Ascending aorta (tissue), 2 donors: ENCODE measurements around the gene METTL1. TPM values are rescaled to one million over a fixed set of nuclear protein-coding genes. Genes with fewer than 3 reads are reported as not detected.

ENCODE experiments used
- DNase-seq, 2 donors: peaks; one replicate each; pipeline ENCODE4 v3.0.0-alpha.2; 2019; ENCODE audit warnings: low spot score in 2 of 2
- H3K27ac ChIP-seq, 2 donors: fragments of 200-600 bp; sonication (generic); one replicate each; pipeline ENCODE4 v1.5.1; 2016 to 2017; ENCODE audit warnings: mild to moderate bottlenecking in 1 of 2
- H3K27me3 ChIP-seq: fragments of 200-600 bp; sonication (generic); one replicate; pipeline ENCODE4 v1.5.1; 2017
- H3K36me3 ChIP-seq, 2 donors: fragments of 200-600 bp; sonication (generic); one replicate each; pipeline ENCODE4 v1.5.1; 2016
- H3K4me1 ChIP-seq, 2 donors: fragments of 200-600 bp; sonication (generic); one replicate each; pipeline ENCODE4 v1.5.1; 2016 to 2017; ENCODE audit warnings: mild to moderate bottlenecking in 1 of 2
- H3K4me3 ChIP-seq, 2 donors: fragments of 200-600 bp; sonication (generic); one replicate each; pipeline ENCODE4 v1.5.1; 2016 to 2017; ENCODE audit warnings: mild to moderate bottlenecking in 1 of 2
- H3K9me3 ChIP-seq, 2 donors: fragments of 200-600 bp; sonication (generic); one replicate each; pipeline ENCODE4 v1.5.1; 2016
- CTCF ChIP-seq, 3 experiments: fragments of 200-600 bp in 2 of 3; fragments of 450-650 bp in 1 of 3; sonication (generic) in 2 of 3; IDR thresholded peaks; one replicate each; pipeline ENCODE4 v1.5.1; 2016 to 2019; ENCODE audit warnings: antibody characterized with exemption in 3 of 3, mild to moderate bottlenecking in 1 of 3, moderate library complexity in 1 of 3
- intact Hi-C: fragments of 100-400 bp; cut with DNase I; formaldehyde crosslinking; loops from one replicate; pipeline ENCODE4 v1.15.1; 2023
- total RNA-seq: library from RNA; depleted of rRNA; stranded (reverse); fragments of >200 nt; gene quantifications from one replicate; pipeline ENCODE4 v1.1.0, GENCODE V29; 2016

Gene METTL1
- total RNA-seq, 1 donor from 2014 or later = 29.8 TPM

- Histone ChIP-seq H3K9me3 (no peaks in the 10 kb centered on the region), H3K4me3 (peak overlapping the region; percentile 77 to 90), H3K36me3 (peaks cover 20 to 35% of the 10 kb centered on the region in 2 donors), H3K27ac (peak overlapping the region; percentile 98 to 100), H3K4me1 (peaks cover 0 to 7% of the 10 kb centered on the region in 2 donors), H3K27me3 (no peaks in the 10 kb centered on the region)
- TF ChIP-seq CTCF (IDR thresholded peaks at IDR 0.05) = no peak
- intact Hi-C loops = loop anchor here (2.0 kb wide), 1 partner anchor 19 kb away; no protein-coding TSS in a partner anchor
- no peak for DNase-seq
Observed at GRCh38 chr12:57745485-57745881, 26.4 kb downstream of the METTL1 start.

DNA sequence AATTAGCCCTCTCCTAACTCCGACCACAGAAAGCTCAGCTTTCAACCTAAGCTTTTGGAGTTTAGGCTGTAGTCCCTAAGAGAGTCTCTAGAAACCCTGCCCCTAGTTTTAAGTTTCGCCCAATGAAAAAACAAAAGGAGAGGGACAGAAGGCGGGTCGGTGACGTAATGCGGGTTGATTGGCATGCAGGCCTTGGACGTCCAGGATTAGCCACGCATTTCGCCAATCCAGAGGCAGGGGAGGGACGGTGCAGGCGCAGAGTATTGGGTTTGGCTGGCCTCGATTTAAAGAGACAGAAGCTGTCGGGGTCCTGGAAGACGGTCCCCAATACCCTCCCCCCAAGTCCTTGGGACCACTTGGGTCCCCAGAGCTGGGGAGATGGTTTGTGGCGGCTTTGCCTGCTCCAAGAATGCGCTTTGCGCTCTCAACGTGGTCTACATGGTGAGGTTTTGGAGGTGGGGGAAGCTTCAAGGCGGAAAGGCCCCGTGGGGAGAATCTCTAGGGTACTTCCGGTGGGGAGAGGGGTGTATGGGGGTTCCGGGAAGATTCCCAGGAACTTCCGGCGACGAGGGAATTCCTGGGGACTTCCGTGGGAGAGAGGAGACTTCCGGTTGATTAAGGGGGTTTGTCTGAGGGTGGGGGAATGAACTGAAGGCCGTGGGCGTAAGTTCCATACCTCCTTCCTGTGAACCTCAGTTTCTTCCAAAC is 27.0 kb downstream of the METTL1 start, which contains the start of gene TSPAN31:
TSS of gene TSPAN31 (plus strand) at position 263 of the 708 bp plus-strand sequence. CDS start at position 379, 116 bp downstream.
- H3K36me3 ChIP-seq = peaks cover 20 to 31% of the 10 kb centered on the region in 2 donors
- no peak for TF ChIP-seq CTCF (IDR thresholded peaks at IDR 0.05)
- intact Hi-C loops = loop anchor here (1.0 to 2.0 kb wide), 3 partner anchors 7 to 52 kb away; partner anchors contain the start of gene CDK4
- peaks cover 0 to 7% of the 10 kb centered on the region in 2 donors for H3K4me1 ChIP-seq
- peak within 1 kb of the TSS; percentile 77 to 90 for H3K4me3 ChIP-seq
- no peaks in the 10 kb centered on the region for H3K27me3 ChIP-seq
- peak; percentile 93 to 99 for DNase-seq
- peak within 1 kb of the TSS; percentile 98 to 100 for H3K27ac ChIP-seq
- no peaks in the 10 kb centered on the region for H3K9me3 ChIP-seq

DNA sequence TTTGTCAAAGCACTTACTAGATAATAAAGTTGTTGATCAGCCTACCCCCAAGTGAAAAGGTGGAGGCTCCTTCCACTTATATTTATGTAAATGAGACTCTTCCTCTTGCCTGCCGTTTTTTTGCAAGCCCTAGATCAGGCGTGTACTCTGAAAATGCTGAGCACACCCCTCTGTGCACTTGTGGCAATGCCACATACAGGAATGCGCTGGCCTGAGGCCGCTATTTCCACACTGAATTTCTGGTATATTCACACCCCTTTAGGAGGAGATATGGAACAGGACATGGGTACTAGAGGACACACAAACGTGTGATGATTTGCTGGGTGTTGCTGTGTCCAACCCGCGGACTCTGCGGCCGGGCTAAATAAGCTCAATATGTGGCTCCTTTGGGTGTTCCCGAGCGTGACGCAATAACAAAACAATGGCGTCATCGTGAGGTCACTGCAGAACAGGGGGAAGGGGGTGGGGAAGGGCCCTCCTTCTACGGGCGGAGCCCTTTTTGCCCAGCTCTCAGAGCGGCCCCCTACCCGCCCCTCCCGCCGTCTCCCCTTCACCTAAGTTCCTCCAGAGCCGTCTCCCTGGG is 27.6 kb downstream of the METTL1 start:
- H3K9me3 ChIP-seq = no peaks in the 10 kb centered on the region
- peak overlapping the region; percentile 77 to 90 for H3K4me3 ChIP-seq
- TF ChIP-seq CTCF (IDR thresholded peaks at IDR 0.05) = no peak
- H3K27ac ChIP-seq = peak overlapping the region; percentile 98 to 100
- no peaks in the 10 kb centered on the region for H3K27me3 ChIP-seq
- H3K4me1 ChIP-seq = peaks cover 0 to 7% of the 10 kb centered on the region in 2 donors
- DNase-seq = peak; percentile 42 to 90
- intact Hi-C loops = loop anchor here (1.0 to 2.0 kb wide), 3 partner anchors 8 to 51 kb away; partner anchors contain the start of gene CDK4
- peaks cover 14 to 26% of the 10 kb centered on the region in 2 donors for H3K36me3 ChIP-seq

DNA sequence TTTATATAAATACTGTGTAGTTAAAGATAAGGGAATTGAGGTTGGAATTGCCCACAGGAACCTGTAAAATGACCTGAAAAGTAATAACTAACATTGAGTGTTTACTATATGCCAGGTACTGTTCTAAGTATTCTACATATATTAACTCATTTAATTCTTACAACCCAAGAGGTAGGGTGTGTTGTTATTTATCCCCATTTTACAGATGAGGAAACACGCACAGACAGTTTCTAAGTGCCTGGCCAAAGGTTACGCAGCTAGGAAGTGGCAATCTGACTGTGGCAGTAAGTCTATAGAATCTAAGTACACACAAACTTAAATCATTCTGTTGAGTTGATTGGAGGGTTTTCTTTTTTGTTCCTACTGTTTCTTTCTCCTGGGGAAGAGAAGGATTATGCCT is 28.1 kb downstream of the METTL1 start:
- peaks cover under 1 to 12% of the 10 kb centered on the region in 2 donors for H3K4me1 ChIP-seq
- peaks cover 5% of the 10 kb centered on the region for H3K27me3 ChIP-seq
- no peaks in the 10 kb centered on the region for H3K9me3 ChIP-seq
- intact Hi-C loops = loop anchor here (1.0 to 2.0 kb wide), 3 partner anchors 9 to 50 kb away; partner anchors contain the start of gene CDK4
- H3K36me3 ChIP-seq = peaks cover 14 to 21% of the 10 kb centered on the region in 2 donors
- no peak for DNase-seq
- no peak for TF ChIP-seq CTCF (IDR thresholded peaks at IDR 0.05)
- peak overlapping the region in 1 of 2 donors; percentile 98 for H3K27ac ChIP-seq
- H3K4me3 ChIP-seq = peak overlapping the region in 1 of 2 donors; percentile 77

DNA sequence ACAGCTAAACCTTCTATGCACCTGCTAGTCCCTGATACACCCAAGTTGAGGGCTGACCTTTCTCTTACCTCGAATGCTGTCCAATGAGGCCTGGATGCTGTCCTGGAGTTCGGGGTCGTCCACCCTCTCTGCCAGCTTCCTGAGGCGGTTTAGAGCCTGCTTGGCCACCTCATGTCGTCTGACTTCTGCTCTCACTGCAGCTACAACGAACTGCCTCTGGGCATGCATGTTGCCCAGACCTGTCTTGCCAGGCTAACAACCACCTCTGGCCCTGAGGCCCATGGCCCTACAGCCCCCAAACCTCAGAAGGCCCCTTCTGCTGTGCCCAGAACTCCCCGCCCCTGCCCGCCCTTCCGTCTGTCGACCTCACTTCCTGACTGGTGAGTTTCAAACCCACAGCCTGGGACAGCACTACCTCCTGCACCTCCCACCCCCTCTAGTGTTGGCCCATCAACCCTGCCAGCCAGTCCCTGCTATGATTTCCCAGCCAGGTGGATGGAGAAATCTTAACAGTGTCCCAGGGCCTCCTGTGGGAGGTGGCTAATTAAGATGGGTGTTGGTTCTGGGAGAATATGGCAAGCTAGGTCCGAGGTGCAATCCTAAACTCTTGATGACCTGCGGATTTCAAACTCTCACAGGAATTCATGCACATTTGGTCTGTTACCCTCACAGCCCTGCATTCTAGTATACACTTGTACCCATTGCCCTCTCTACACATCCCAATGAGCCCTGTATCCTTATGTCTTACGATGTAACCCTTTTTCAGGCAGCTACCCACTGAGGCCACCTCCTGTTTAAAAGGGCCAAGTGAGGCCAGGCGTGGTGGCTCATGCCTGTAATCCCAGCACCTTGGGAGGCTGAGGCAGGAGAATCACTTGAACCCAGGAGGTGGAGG is 29.8 kb downstream of the METTL1 start:
- peak overlapping the region in 1 of 2 donors; percentile 37 for H3K4me3 ChIP-seq
- no peaks in the 10 kb centered on the region for H3K9me3 ChIP-seq
- peaks cover 22% of the 10 kb centered on the region for H3K27me3 ChIP-seq
- no peak for DNase-seq
- TF ChIP-seq CTCF (IDR thresholded peaks at IDR 0.05) = no peak
- H3K36me3 ChIP-seq = peaks cover under 1 to 4% of the 10 kb centered on the region in 2 donors
- peaks cover 17 to 29% of the 10 kb centered on the region in 2 donors for H3K4me1 ChIP-seq
- intact Hi-C loops = no loop called here
- H3K27ac ChIP-seq = no peak overlapping the region
